ENCODE measurements around the gene ENTPD1.
"Not testable (repeated sequence)": the region's sequence is repeated elsewhere in the genome, so short reads cannot be mapped to it uniquely, and the experiment has no call there.

Gene ENTPD1, protein sequence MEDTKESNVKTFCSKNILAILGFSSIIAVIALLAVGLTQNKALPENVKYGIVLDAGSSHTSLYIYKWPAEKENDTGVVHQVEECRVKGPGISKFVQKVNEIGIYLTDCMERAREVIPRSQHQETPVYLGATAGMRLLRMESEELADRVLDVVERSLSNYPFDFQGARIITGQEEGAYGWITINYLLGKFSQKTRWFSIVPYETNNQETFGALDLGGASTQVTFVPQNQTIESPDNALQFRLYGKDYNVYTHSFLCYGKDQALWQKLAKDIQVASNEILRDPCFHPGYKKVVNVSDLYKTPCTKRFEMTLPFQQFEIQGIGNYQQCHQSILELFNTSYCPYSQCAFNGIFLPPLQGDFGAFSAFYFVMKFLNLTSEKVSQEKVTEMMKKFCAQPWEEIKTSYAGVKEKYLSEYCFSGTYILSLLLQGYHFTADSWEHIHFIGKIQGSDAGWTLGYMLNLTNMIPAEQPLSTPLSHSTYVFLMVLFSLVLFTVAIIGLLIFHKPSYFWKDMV

GRCh38 chr10:95756041-95756761, at the start of gene ENTPD1:
Gene ENTPD1 (plus strand): TSS chr10:95756163. CDS start chr10:95756240, 77 bp downstream.
- DNase-seq (ENCODE audit: low spot score) = no peak

DNA sequence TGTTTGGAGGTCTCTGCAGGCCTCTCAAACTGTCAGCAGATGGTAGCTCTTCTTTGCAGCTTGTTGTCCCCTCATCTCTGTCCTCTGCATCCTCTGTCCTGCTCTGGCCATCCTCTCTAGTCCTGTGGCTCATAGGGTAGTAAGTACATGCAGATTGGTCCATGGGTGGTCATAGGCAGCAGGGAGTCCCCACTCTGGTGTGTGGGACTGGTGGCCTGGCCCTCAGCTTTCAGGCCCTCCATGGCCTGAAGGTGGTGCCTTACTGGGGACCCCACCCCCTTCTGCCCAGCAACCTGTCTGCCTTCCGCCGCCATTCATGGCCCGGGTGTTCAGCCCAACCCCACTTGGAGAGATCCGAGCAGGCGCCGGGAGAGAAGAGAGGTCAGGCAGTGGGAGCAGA, 49.4 kb upstream of the ENTPD1 start:
- no peak for DNase-seq (ENCODE audit: low spot score)

GRCh38 chr10:95706990-95707389, 49.0 kb upstream of the ENTPD1 start:
- DNase-seq (ENCODE audit: low spot score) = no peak

DNA sequence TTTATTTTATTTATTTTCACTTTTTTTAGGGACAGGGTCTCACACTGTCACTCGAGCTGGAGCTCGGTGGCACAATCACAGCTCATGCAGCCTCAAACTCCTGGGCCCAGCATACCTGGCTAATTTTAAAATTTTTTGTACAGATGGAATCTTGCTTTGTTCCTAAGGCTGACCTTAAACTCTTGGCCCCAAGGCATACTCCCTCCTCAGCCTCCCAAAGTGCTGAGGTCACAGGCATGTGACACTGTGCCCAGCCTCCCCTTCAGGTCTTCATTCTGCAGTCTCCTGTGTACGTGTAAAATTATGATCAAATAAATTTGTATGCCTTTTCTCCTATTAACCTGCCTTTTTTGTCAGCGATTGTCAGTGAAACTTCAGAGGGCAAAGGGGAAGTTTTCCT, 44.5 kb upstream of the ENTPD1 start:
- DNase-seq (ENCODE audit: low spot score) = no peak

GRCh38 chr10:95716466-95716865, 39.5 kb upstream of the ENTPD1 start:
- no peak for DNase-seq (ENCODE audit: low spot score)

DNA sequence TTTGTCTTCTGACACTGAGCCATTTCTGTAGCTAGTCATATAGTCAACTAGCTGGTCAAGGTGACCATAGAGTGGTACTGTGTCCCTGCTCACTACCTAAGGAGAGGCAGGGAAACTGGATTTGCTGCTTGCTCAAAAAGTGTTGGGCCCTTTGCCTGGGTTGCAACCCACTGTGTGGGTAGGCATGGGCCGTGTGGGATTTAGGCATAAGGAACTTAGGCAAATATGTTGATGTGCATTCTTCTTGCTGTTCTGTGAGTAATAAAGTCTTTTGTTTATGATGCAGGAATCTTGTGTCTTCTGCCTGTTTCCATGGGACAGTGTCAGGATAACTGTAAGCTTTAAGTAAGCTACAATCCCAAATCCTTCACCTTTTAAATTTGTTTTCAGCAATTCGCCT, 39.1 kb upstream of the ENTPD1 start:
- no peak for DNase-seq (ENCODE audit: low spot score)

- DNase-seq (ENCODE audit: low spot score) = not testable (repeated sequence)
Observed at GRCh38 chr10:95720745-95721144, 35.2 kb upstream of the ENTPD1 start.

- not testable (repeated sequence) for DNase-seq (ENCODE audit: low spot score)
Observed at GRCh38 chr10:95722496-95722895, 33.5 kb upstream of the ENTPD1 start.

GRCh38 chr10:95728526-95728925, 27.4 kb upstream of the ENTPD1 start:
- no peak for DNase-seq (ENCODE audit: low spot score)

GRCh38 chr10:95729323-95730055, 26.5 kb upstream of the ENTPD1 start:
- no peak for DNase-seq (ENCODE audit: low spot score)

DNA sequence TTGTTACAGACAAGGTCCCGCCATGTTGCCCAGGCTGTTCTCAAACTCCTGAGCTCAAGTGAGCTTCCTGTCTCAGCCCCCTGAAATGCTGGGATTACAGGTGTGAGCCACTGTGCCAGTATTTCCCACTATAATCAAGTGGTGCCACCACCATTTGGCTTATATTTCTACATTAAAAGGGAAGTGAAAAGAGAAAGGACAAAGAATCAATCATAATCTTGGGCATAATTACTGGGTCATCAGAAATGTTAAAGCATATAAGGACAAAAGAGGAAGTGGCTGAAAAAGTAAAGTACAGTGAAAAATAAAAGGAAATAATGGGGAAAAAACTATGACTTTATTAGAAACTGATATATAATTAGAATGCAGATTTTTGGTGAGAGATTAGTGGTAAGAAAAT, 25.7 kb upstream of the ENTPD1 start:
- no peak for DNase-seq (ENCODE audit: low spot score)

GRCh38 chr10:95732907-95733306, 23.1 kb upstream of the ENTPD1 start:
- not testable (repeated sequence) for DNase-seq (ENCODE audit: low spot score)

GRCh38 chr10:95739056-95739455, 16.9 kb upstream of the ENTPD1 start:
- no peak for DNase-seq (ENCODE audit: low spot score)

DNA sequence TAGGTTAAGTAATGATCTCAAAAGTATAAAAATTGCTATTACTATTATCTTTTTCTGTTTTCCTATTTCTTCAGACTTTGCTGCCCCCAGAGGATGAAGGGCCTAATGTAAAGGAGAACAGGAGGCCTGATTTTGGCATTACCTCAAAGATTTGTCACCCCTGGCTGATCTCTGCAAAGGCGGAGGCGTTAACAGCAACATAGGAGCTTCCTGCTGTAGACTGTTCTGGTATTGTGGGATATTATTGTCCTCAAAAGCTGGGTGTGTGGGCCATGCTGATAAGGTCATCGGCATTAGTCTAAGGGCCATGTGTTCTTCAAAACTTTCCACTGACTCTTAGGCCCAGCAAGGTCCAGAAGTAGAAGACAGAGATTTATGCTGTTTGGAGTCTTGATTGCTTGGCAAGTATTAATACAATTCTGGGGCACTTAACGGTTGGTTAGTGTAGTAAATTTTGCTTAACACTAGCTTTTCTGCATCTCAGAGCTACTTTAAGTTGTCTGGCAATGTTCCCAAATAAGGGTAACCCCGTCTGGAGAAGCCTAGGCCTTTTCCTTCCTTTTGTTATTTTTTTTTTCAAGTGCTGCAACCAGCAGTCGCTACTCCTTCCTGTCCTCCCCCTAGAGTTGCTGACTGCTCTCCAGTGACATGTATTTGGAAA, 14.0 kb upstream of the ENTPD1 start:
- DNase-seq (ENCODE audit: low spot score) = no peak

DNA sequence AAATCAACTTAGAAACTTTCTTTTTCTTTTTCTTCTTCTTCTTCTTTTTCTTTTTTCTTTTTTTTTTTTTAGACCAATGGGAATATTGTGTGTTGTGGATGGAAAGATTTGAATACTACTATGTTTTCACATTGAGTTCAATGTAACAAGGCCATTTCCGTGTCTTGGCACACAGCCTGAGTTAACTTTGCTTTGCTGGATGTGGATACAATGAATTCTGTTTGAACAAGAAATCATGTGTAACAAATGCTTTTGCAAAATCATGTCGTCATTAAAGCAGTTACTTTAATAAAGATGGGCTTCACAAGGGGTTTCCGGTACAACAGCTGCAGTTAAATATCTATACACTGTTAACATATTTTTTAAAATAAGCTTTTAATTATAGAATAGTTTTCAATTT, 13.5 kb upstream of the ENTPD1 start:
- no peak for DNase-seq (ENCODE audit: low spot score)

GRCh38 chr10:95742962-95743535, 12.9 kb upstream of the ENTPD1 start:
- no peak for DNase-seq (ENCODE audit: low spot score)

- DNase-seq (ENCODE audit: low spot score) = no peak
Observed at GRCh38 chr10:95745501-95745900, 10.5 kb upstream of the ENTPD1 start.

DNA sequence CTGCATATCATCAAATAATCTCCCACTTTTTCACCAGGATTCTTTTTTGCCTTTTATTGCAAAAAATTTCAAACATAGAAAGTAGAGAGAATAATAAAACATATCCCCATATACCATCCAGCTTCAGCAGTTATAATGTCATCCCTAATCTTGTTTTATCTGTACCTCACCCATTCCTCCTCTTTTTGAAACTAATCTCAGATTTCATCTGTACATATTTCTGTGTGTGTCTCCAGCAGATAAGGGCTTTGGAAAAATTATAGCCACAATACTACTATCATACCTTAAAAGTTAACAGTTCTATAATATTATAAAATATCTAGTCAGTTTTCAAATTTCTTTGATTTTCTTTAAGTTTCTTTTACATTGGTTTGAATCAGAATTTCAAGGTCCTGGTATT, 7.6 kb upstream of the ENTPD1 start:
- DNase-seq (ENCODE audit: low spot score) = no peak

DNA sequence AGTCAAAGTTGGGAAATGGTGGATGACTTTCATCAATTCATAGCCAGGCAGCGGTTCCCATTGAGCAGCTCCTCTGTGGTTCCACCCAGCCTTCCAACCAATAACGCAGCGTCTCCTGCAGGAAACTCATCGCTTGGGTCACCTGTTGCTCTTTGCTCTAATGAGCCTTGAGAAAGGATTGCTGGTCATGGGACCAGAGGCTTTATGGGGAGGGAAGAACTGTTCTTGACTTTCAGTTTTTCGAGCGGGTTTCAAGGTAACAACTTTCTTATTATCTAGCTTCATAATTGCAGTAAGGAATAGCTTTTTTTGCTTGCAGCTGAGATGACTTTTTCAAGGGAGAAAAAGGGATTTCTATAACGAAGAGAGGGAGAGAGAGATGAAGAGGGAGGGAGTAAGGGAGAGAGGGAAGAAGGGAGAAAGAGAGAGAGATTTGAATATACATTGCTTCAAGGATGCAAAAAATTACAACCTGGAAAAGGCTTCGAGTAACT, 405 bp upstream of the ENTPD1 start:
- no peak for DNase-seq (ENCODE audit: low spot score)

DNA sequence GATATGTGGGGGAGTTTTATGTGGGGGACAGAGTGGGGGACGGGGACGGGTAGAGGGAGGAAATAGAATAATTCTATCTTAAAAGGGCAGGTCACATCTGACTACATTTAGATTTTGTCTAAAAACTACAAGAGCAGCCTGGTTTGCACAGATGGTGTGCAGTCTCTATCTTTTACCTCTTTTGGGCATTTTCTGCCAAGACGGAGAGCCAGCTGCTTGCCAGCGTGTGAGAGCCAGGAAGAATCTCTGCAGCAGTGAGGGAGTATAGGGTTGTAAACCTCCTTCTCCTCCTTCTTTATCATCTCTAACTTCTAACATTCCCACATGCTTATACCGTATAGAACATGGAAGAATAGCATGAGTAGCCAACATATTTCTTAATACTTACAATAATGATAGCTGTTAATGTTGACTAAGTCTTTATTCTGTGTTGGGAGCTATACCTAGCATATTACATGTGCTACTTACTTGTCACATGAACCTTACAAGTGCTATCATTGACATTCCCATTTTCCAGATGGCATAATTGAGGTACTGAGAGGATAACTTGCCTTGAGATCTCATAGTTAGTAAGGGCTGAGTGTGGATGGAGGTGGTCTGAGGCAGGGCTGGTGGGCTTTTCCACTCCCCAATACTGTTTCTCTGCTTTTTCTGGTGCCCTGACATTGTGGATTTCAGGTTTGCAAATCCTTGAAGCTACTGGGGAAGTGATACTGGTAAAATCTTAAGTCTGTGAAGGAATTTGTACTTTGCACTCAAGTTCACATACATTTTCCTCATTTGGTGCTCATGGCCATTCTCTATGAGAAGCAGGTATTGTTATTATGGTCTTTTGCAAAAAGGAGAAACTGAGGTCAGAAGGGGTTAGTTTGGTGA, 1.1 kb downstream of the ENTPD1 start:
- no peak for DNase-seq (ENCODE audit: low spot score)
